A549 (cell line): Measurements from ENCODE around the gene SAMD10. TPM values are rescaled to one million over a fixed set of nuclear protein-coding genes. Genes with fewer than 3 reads are reported as not detected.
A peak's percentile ranks its signal among the peaks of the same experiment; 100 is the strongest.

Experiments used
- ATAC-seq, 2 experiments: fragments of 200-7000 bp in 1 of 2; fragments of >200 bp in 1 of 2; cut with Nextera tagmentation in 1 of 2; cut with Tn5 transposase in 1 of 2; 3 replicates each; pipeline versions ENCODE4 v1.8.0 to v1.9.1; 2018 to 2020; ENCODE audit warnings: mild to moderate bottlenecking in 1 of 2, moderate library complexity in 1 of 2
- CTCF ChIA-PET: fragments of 300-600 bp; sonication (Branson Sonifier 250); formaldehyde crosslinking; extraction: SDS; loops from one replicate; lab custom pipeline; 2021; ENCODE audit warnings: antibody characterized with exemption, inconsistent platforms; lab: Yijun Ruan, JAX
- POLR2A ChIA-PET: fragments of 350-600 bp; formaldehyde crosslinking; extraction: SDS; loops from one replicate; lab custom pipeline; 2021; ENCODE audit warnings: antibody characterized with exemption, inconsistent platforms; lab: Yijun Ruan, JAX
- DNase-seq, 2 experiments: peaks; one replicate each; pipeline versions ENCODE4 v3.0.0 to v3.0.0-alpha.2; 2011 to 2016; ENCODE audit warnings: low read depth in 1 of 2, low spot score in 1 of 2
- FAIRE-seq: peaks from 2 replicates; lab custom pipeline; 2011; peaks lifted over from hg19 to GRCh38; lab: Jason Lieb, UNC
- H3K27ac ChIP-seq, 2 experiments: fragments of >200 bp; sonication (Bioruptor Twin); formaldehyde crosslinking; 3 replicates each; pipeline ENCODE4 v1.5.1; 2016 to 2017
- H3K4me1 ChIP-seq: fragments of >200 bp; sonication (Bioruptor Twin); formaldehyde crosslinking; 3 replicates; pipeline ENCODE4 v1.6.1; 2016
- H3K4me2 ChIP-seq: fragments of >200 bp; sonication (Bioruptor Twin); formaldehyde crosslinking; 3 replicates; pipeline ENCODE4 v1.6.1; 2016
- H3K4me3 ChIP-seq: fragments of >200 bp; sonication (Bioruptor Twin); formaldehyde crosslinking; 3 replicates; pipeline ENCODE4 v1.5.1; 2016
- H3K9me3 ChIP-seq: fragments of >200 bp; sonication (Bioruptor Twin); formaldehyde crosslinking; 3 replicates; pipeline ENCODE4 v1.6.1; 2016
- BHLHE40 ChIP-seq: IDR thresholded peaks from 2 replicates; pipeline ENCODE4 v1.6.1; 2012; ENCODE audit warnings: low read depth, low read length, inconsistent platforms
- CEBPB ChIP-seq, 2 experiments: fragments of >200 bp in 1 of 2; sonication (Bioruptor Twin) in 1 of 2; formaldehyde crosslinking in 1 of 2; IDR thresholded peaks; 2 replicates each; pipeline ENCODE4 v1.6.1; 2012 to 2016
- CHD2 ChIP-seq: fragments of 150-350 bp; IDR thresholded peaks from 2 replicates; pipeline ENCODE4 v1.6.1; 2014; ENCODE audit warnings: low read length; ENCODE audit not compliant: partially characterized antibody
- CTCF ChIP-seq: fragments of >200 bp; sonication (Bioruptor Twin); formaldehyde crosslinking; IDR thresholded peaks from 3 replicates; pipeline ENCODE4 v1.5.1; 2016
- ESRRA ChIP-seq: fragments of 150-350 bp; IDR thresholded peaks from 2 replicates; pipeline ENCODE4 v1.6.1; 2014; ENCODE audit warnings: mild to moderate bottlenecking, low read length, borderline replicate concordance
- FOSB ChIP-seq: fragments of 250-450 bp; sonication (Bioruptor Pico); IDR thresholded peaks from 2 replicates; pipeline ENCODE4 v1.5.0; 2020; ENCODE audit warnings: mild to moderate bottlenecking, moderate library complexity
- FOXS1 ChIP-seq: fragments of 250-450 bp; sonication (Bioruptor Pico); IDR thresholded peaks from 2 replicates; pipeline ENCODE4 v1.5.0; 2020; ENCODE audit warnings: mild to moderate bottlenecking, moderate library complexity
- HDAC2 ChIP-seq: fragments of 200-600 bp; sonication (generic); IDR thresholded peaks from 2 replicates; pipeline ENCODE4 v1.6.1; 2016
- HOXB5 ChIP-seq: fragments of 250-450 bp; sonication (Bioruptor Pico); IDR thresholded peaks from 2 replicates; pipeline ENCODE4 v1.5.0; 2020; ENCODE audit warnings: mild to moderate bottlenecking, moderate library complexity
- PBX3 ChIP-seq: IDR thresholded peaks from 2 replicates; pipeline ENCODE4 v1.6.1; 2012
- RAD21 ChIP-seq, 2 experiments: fragments of >200 bp in 1 of 2; sonication (Bioruptor Twin) in 1 of 2; formaldehyde crosslinking in 1 of 2; IDR thresholded peaks in 1 of 2; conservative IDR thresholded peaks in 1 of 2; 2 replicates in 1 of 2; 3 replicates in 1 of 2; pipeline ENCODE4 v1.6.1; 2012 to 2018; ENCODE audit warnings: inconsistent platforms in 1 of 2
- RARB ChIP-seq: fragments of 250-450 bp; sonication (Bioruptor Pico); IDR thresholded peaks from 2 replicates; pipeline ENCODE4 v1.8.0; 2021; ENCODE audit warnings: mild to moderate bottlenecking, moderate library complexity
- RCOR1 ChIP-seq: fragments of 150-350 bp; IDR thresholded peaks from 2 replicates; pipeline ENCODE4 v1.6.1; 2014; ENCODE audit warnings: antibody characterized with exemption, low read length, low read depth
- REST ChIP-seq: fragments of 200-600 bp; sonication (generic); IDR thresholded peaks from 2 replicates; pipeline ENCODE4 v1.6.1; 2016; ENCODE audit warnings: antibody characterized with exemption, mild to moderate bottlenecking, moderate library complexity
- SMC3 ChIP-seq: fragments of >200 bp; sonication (Bioruptor Twin); formaldehyde crosslinking; IDR thresholded peaks from 3 replicates; pipeline ENCODE4 v1.6.1; 2018; ENCODE audit warnings: inconsistent platforms
- TFCP2L1 ChIP-seq: fragments of 250-450 bp; sonication (Bioruptor Pico); IDR thresholded peaks from 2 replicates; pipeline ENCODE4 v1.5.0; 2021; ENCODE audit warnings: mild to moderate bottlenecking
- ZC3H11A ChIP-seq: fragments of 450-650 bp; IDR thresholded peaks from 2 replicates; pipeline ENCODE4 v1.6.1; 2014; ENCODE audit warnings: antibody characterized with exemption, mild to moderate bottlenecking
- WGBS: methylation state at CpG from one replicate; pipeline ENCODE4 v1.1.6; 2017; ENCODE audit errors: missing lambda C conversion rate; 5-methylcytosine and 5-hydroxymethylcytosine counted together
- polyA plus RNA-seq, 4 experiments: library from polyadenylated mRNA; depleted of rRNA in 3 of 4; stranded (reverse); fragments of >200 nt; fragmentation: RNase III in 1 of 4; extraction: RNeasy Plus Mini Kit Qiagen cat#74134 plus additional on column Dnase treatment in 1 of 4; gene quantifications; 2 replicates in 3 of 4; 3 replicates in 1 of 4; pipeline ENCODE4 v1.2.3, GENCODE V29; 2011 to 2017

The SAMD10 gene
- polyA plus RNA-seq, 2 of the 4 experiments (the other 2 are of a cell fraction): not detected

GRCh38 chr20:63955281-63955826 is 24.1 kb downstream of the SAMD10 start:
- H3K4me2 ChIP-seq: peak overlapping the region; percentile 99
- ChIA-PET CTCF (interaction anchor here (1.0 to 2.4 kb wide), 9 partner anchors 10 to 418 kb away, joined by 3 to 11 read pairs (median 3); partner anchors contain the start of genes PRPF6 and PTK6), POLR2A (interaction anchor here (1.2 to 1.4 kb wide), 2 partner anchors 19 to 25 kb away, joined by 6 read pairs; partner anchors contain the start of gene PRPF6)
- TF ChIP-seq SMC3: peak; percentile 33; the same call in 1 of the 3 replicates
- TF ChIP-seq RAD21 (conservative IDR thresholded peaks at IDR 0.05 in 1 of 2, IDR thresholded peaks at IDR 0.05 in 1 of 2): peak; percentile 12 to 37; a peak in 3 of 5 replicates
- TF ChIP-seq CTCF: peak; percentile 52
- no peak for TF ChIP-seq CHD2
- peaks cover 36% of the 10 kb centered on the region for H3K4me1 ChIP-seq
- H3K4me3 ChIP-seq: peak overlapping the region; percentile 84
- H3K9me3 ChIP-seq: no peaks in the 10 kb centered on the region
- 5% methylated on average over 13 of the region's 31 CpGs for WGBS
- FAIRE-seq: no peak
- H3K27ac ChIP-seq: peak overlapping the region; percentile 96 to 98
- peak in 1 of 2 experiments; percentile 36 for DNase-seq
- ATAC-seq: peak; percentile 43 to 52; a peak in 4 of 6 replicates

- no peak for TF ChIP-seq REST
- Histone ChIP-seq H3K9me3 (no peaks in the 10 kb centered on the region), H3K4me3 (no peak overlapping the region), H3K27ac (no peak overlapping the region), H3K4me1 (peaks cover 49% of the 10 kb centered on the region), H3K4me2 (peak overlapping the region; percentile 99)
- ChIA-PET CTCF (interaction anchor here (0.9 to 2.4 kb wide), 6 partner anchors 20 to 416 kb away, joined by 3 to 11 read pairs (median 4); partner anchors contain the start of genes PRPF6 and PTK6), POLR2A (no interaction called here)
- ATAC-seq (no peak), FAIRE-seq (no peak), DNase-seq (no peak)
- 85% methylated on average over 13 of the region's 13 CpGs for WGBS
These were observed 25.5 kb downstream of the SAMD10 start for GRCh38 chr20:63953764-63954429.

GRCh38 chr20:63952769-63953168 is 26.7 kb downstream of the SAMD10 start:
- Histone ChIP-seq H3K9me3 (no peaks in the 10 kb centered on the region), H3K4me3 (no peak overlapping the region), H3K4me1 (peaks cover 51% of the 10 kb centered on the region), H3K27ac (no peak overlapping the region), H3K4me2 (no peak overlapping the region)
- DNase-seq: no peak
- no peak for ATAC-seq
- 87% methylated on average over 14 of the region's 14 CpGs for WGBS
- CTCF ChIA-PET: interaction anchor here (0.9 to 2.1 kb wide), 4 partner anchors 10 to 415 kb away, joined by 3 to 8 read pairs (median 4); partner anchors contain the start of gene PTK6
- POLR2A ChIA-PET: no interaction called here
- no peak for TF ChIP-seq PBX3
- no peak for TF ChIP-seq HDAC2
- TF ChIP-seq ZC3H11A: no peak
- TF ChIP-seq BHLHE40: no peak
- TF ChIP-seq CEBPB (IDR thresholded peaks at IDR 0.05): no peak
- TF ChIP-seq HOXB5 (CRISPR knock-in tag): no peak
- no peak for TF ChIP-seq FOXS1 (CRISPR knock-in tag)
- no peak for TF ChIP-seq TFCP2L1
- no peak for TF ChIP-seq ESRRA
- no peak for TF ChIP-seq RARB (CRISPR knock-in tag)
- no peak for TF ChIP-seq RCOR1
- TF ChIP-seq FOSB (CRISPR knock-in tag): no peak
- TF ChIP-seq, all 56 proteins: peak for 0
- no peak for FAIRE-seq
